HepG2 (cell line): ENCODE results near the gene DYSF. TPM values are rescaled to one million over a fixed set of nuclear protein-coding genes. Genes with fewer than 3 reads are reported as not detected.
A peak's percentile ranks its signal among the peaks of the same experiment; 100 is the strongest.

Source experiments
- JUND ChIP-seq: sonication (generic); formaldehyde crosslinking; IDR thresholded peaks from 2 replicates; pipeline ENCODE4 v1.8.0; 2022; ENCODE audit warnings: mild to moderate bottlenecking, missing genetic modification reagents
- KDM1A ChIP-seq: IDR thresholded peaks from 2 replicates; pipeline ENCODE4 v1.6.1; 2016; ENCODE audit warnings: missing compliant biosample characterization
- NFKBIZ ChIP-seq: IDR thresholded peaks from 2 replicates; pipeline ENCODE4 v1.6.1; 2018; ENCODE audit warnings: missing genetic modification reagents, missing compliant biosample characterization
- NR2C2 ChIP-seq: sonication (generic); formaldehyde crosslinking; IDR thresholded peaks from 2 replicates; pipeline ENCODE4 v1.4.0; 2020; ENCODE audit warnings: missing genetic modification reagents, mild to moderate bottlenecking, moderate library complexity, borderline replicate concordance
- RARA ChIP-seq: IDR thresholded peaks from 2 replicates; pipeline ENCODE4 v1.6.1; 2016; ENCODE audit warnings: missing genetic modification reagents, missing compliant biosample characterization
- ZMYM2 ChIP-seq: sonication (generic); formaldehyde crosslinking; IDR thresholded peaks from 2 replicates; pipeline ENCODE4 v1.8.0; 2022; ENCODE audit warnings: mild to moderate bottlenecking, missing genetic modification reagents
- ZNF354B ChIP-seq: sonication (generic); formaldehyde crosslinking; IDR thresholded peaks from 2 replicates; pipeline ENCODE4 v1.8.0; 2022; ENCODE audit warnings: mild to moderate bottlenecking, missing genetic modification reagents
- ZNF678 ChIP-seq: sonication (generic); formaldehyde crosslinking; IDR thresholded peaks from 2 replicates; pipeline ENCODE4 v1.4.0; 2020; ENCODE audit warnings: mild to moderate bottlenecking, missing genetic modification reagents
- ZNF773 ChIP-seq: sonication (generic); formaldehyde crosslinking; IDR thresholded peaks from 2 replicates; pipeline ENCODE4 v1.4.0; 2020; ENCODE audit warnings: missing genetic modification reagents, borderline replicate concordance
- ZSCAN12 ChIP-seq: sonication (generic); formaldehyde crosslinking; IDR thresholded peaks from 2 replicates; pipeline ENCODE4 v1.9.0; 2021; ENCODE audit warnings: mild to moderate bottlenecking, missing genetic modification reagents
- polyA plus RNA-seq, 8 experiments: library from polyadenylated mRNA; depleted of rRNA in 3 of 8; stranded (reverse) in 7 of 8; unstranded in 1 of 8; fragments of >200 nt; fragmentation: Illumina TruSeq in 4 of 8; extraction: Trizol in 4 of 8; gene quantifications; 2 replicates each; pipeline versions ENCODE4 v1.2.1 to v1.2.3, GENCODE V29; 2011 to 2016; ENCODE audit warnings: low read depth in 4 of 8, missing spikeins in 1 of 8, mixed read lengths in 1 of 8; ENCODE audit not compliant: insufficient read depth in 1 of 8
- total RNA-seq, 5 experiments: library from RNA; depleted of rRNA; stranded (reverse); fragments of >200 nt; fragmentation: Illumina TruSeq; extraction: Trizol; gene quantifications; 2 replicates each; pipeline ENCODE4 v1.2.3, GENCODE V29; 2016; ENCODE audit warnings: low read depth in 1 of 5
- TF ChIP-seq, protein P1 (sequence below): IDR thresholded peaks from 2 replicates; pipeline ENCODE4 v1.6.1; 2012; ENCODE audit warnings: low read depth, low read length, improper control_type of control experiment
- TF ChIP-seq, protein P2 (sequence below): sonication (generic); formaldehyde crosslinking; IDR thresholded peaks from 2 replicates; pipeline ENCODE4 v1.5.0; 2020; ENCODE audit warnings: mild to moderate bottlenecking, missing genetic modification reagents
- TF ChIP-seq, protein P3 (sequence below): sonication (generic); formaldehyde crosslinking; IDR thresholded peaks from 2 replicates; pipeline ENCODE4 v1.4.0; 2020; ENCODE audit warnings: missing genetic modification reagents
- TF ChIP-seq, protein P4 (sequence below): sonication (generic); formaldehyde crosslinking; IDR thresholded peaks from 2 replicates; pipeline ENCODE4 v1.5.0; 2020; ENCODE audit warnings: mild to moderate bottlenecking, missing genetic modification reagents
- TF ChIP-seq, protein P5 (sequence below): sonication (generic); formaldehyde crosslinking; IDR thresholded peaks from 2 replicates; pipeline ENCODE4 v1.4.0; 2020; ENCODE audit warnings: missing genetic modification reagents

The DYSF gene
- total and polyA plus RNA-seq, 2 of the 13 experiments (the other 11 are each of a cell fraction or from before 2014, with no cell fraction given) = 0.15 to 2.4 TPM

DNA sequence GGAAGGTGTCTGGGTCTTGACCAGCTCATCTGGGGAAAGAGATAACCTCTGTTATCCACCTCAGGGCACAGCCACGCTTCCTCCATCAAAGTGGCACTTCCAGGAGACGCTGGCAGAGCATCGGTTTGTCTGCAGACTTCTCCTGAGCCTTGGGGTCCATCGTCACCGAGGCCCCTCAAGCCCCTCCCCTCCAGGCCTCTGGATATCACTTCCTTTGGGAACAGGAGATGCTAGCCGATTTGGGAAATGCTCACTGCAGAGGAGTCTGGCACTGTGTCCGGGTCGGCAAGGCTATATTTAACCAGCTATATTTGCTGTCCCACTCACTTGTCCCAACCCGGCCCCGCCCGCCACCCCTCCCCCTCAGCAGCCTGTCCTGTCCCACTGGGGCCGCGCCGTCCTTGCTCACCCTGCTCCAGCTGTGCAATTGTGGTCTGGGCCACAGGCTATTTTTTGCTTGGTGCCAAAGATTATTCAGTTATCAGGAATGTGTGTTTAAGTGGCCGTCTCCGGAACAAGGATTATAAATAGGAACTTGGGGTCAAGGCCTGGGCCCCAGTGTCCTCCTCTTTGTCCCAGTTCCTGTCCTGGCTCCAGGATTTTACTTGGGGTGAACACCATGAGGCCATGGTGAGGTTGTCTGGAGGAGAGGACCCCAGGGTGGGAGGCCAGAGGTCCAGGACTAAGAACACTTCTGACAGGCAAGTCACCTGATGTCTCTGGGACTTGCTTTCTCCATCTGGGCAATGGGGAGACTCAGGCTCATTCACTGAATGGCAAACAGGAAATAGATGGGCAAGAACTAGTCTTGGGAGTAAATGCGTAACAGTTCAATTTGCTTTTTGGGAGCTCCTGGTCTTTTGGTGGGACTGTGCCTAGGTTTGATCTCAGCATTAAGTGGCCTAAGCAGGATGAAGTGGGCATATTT lies 263.6 kb downstream of the DYSF start (continued):
- peak; percentile 21; the same call in 1 of the 2 replicates for TF ChIP-seq NR2C2 (CRISPR knock-in tag)
- TF ChIP-seq NFKBIZ (CRISPR knock-in tag) = no peak
- TF ChIP-seq, protein P1, sequence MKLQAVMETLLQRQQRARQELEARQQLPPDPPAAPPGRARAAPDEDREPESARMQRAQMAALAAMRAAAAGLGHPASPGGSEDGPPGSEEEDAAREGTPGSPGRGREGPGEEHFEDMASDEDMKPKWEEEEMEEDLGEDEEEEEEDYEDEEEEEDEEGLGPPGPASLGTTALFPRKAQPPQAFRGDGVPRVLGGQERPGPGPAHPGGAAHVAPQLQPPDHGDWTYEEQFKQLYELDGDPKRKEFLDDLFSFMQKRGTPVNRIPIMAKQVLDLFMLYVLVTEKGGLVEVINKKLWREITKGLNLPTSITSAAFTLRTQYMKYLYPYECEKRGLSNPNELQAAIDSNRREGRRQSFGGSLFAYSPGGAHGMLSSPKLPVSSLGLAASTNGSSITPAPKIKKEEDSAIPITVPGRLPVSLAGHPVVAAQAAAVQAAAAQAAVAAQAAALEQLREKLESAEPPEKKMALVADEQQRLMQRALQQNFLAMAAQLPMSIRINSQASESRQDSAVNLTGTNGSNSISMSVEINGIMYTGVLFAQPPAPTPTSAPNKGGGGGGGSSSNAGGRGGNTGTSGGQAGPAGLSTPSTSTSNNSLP = no peak
- TF ChIP-seq ZMYM2 (CRISPR knock-in tag) = 0 out of 2 replicates have a peak, but pooled peaks have one; percentile 35
- peak; percentile 43; the same call in 1 of the 2 replicates for TF ChIP-seq KDM1A (CRISPR knock-in tag)
- TF ChIP-seq, protein P2, sequence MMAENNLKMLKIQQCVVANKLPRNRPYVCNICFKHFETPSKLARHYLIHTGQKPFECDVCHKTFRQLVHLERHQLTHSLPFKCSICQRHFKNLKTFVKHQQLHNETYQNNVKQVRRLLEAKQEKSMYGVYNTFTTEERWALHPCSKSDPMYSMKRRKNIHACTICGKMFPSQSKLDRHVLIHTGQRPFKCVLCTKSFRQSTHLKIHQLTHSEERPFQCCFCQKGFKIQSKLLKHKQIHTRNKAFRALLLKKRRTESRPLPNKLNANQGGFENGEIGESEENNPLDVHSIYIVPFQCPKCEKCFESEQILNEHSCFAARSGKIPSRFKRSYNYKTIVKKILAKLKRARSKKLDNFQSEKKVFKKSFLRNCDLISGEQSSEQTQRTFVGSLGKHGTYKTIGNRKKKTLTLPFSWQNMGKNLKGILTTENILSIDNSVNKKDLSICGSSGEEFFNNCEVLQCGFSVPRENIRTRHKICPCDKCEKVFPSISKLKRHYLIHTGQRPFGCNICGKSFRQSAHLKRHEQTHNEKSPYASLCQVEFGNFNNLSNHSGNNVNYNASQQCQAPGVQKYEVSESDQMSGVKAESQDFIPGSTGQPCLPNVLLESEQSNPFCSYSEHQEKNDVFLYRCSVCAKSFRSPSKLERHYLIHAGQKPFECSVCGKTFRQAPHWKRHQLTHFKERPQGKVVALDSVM (CRISPR knock-in tag) = no peak
- TF ChIP-seq RARA (CRISPR knock-in tag) = peak; percentile 91
- TF ChIP-seq ZSCAN12 (CRISPR knock-in tag) = no peak
- TF ChIP-seq, protein P3, sequence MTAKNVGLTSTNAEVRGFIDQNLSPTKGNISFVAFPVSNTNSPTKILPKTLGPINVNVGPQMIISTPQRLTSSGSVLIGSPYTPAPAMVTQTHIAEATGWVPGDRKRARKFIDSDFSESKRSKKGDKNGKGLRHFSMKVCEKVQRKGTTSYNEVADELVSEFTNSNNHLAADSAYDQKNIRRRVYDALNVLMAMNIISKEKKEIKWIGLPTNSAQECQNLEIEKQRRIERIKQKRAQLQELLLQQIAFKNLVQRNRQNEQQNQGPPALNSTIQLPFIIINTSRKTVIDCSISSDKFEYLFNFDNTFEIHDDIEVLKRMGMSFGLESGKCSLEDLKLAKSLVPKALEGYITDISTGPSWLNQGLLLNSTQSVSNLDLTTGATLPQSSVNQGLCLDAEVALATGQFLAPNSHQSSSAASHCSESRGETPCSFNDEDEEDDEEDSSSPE (CRISPR knock-in tag) = no peak
- TF ChIP-seq ZNF678 = no peak
- TF ChIP-seq ZNF773 (CRISPR knock-in tag) = no peak
- TF ChIP-seq, protein P4, sequence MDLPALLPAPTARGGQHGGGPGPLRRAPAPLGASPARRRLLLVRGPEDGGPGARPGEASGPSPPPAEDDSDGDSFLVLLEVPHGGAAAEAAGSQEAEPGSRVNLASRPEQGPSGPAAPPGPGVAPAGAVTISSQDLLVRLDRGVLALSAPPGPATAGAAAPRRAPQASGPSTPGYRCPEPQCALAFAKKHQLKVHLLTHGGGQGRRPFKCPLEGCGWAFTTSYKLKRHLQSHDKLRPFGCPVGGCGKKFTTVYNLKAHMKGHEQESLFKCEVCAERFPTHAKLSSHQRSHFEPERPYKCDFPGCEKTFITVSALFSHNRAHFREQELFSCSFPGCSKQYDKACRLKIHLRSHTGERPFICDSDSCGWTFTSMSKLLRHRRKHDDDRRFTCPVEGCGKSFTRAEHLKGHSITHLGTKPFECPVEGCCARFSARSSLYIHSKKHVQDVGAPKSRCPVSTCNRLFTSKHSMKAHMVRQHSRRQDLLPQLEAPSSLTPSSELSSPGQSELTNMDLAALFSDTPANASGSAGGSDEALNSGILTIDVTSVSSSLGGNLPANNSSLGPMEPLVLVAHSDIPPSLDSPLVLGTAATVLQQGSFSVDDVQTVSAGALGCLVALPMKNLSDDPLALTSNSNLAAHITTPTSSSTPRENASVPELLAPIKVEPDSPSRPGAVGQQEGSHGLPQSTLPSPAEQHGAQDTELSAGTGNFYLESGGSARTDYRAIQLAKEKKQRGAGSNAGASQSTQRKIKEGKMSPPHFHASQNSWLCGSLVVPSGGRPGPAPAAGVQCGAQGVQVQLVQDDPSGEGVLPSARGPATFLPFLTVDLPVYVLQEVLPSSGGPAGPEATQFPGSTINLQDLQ (CRISPR knock-in tag) = no peak
- TF ChIP-seq JUND (CRISPR knock-in tag) = 0 out of 2 replicates have a peak, but pooled peaks have one; percentile 25
- TF ChIP-seq, protein P5, sequence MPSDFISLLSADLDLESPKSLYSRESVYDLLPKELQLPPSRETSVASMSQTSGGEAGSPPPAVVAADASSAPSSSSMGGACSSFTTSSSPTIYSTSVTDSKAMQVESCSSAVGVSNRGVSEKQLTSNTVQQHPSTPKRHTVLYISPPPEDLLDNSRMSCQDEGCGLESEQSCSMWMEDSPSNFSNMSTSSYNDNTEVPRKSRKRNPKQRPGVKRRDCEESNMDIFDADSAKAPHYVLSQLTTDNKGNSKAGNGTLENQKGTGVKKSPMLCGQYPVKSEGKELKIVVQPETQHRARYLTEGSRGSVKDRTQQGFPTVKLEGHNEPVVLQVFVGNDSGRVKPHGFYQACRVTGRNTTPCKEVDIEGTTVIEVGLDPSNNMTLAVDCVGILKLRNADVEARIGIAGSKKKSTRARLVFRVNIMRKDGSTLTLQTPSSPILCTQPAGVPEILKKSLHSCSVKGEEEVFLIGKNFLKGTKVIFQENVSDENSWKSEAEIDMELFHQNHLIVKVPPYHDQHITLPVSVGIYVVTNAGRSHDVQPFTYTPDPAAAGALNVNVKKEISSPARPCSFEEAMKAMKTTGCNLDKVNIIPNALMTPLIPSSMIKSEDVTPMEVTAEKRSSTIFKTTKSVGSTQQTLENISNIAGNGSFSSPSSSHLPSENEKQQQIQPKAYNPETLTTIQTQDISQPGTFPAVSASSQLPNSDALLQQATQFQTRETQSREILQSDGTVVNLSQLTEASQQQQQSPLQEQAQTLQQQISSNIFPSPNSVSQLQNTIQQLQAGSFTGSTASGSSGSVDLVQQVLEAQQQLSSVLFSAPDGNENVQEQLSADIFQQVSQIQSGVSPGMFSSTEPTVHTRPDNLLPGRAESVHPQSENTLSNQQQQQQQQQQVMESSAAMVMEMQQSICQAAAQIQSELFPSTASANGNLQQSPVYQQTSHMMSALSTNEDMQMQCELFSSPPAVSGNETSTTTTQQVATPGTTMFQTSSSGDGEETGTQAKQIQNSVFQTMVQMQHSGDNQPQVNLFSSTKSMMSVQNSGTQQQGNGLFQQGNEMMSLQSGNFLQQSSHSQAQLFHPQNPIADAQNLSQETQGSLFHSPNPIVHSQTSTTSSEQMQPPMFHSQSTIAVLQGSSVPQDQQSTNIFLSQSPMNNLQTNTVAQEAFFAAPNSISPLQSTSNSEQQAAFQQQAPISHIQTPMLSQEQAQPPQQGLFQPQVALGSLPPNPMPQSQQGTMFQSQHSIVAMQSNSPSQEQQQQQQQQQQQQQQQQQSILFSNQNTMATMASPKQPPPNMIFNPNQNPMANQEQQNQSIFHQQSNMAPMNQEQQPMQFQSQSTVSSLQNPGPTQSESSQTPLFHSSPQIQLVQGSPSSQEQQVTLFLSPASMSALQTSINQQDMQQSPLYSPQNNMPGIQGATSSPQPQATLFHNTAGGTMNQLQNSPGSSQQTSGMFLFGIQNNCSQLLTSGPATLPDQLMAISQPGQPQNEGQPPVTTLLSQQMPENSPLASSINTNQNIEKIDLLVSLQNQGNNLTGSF (CRISPR knock-in tag) = no peak
- no peak for TF ChIP-seq ZNF354B (CRISPR knock-in tag)
